GM21515 (cell line): ENCODE measurements around the gene CCDC127.

Experiments used
- ATAC-seq: cut with Tn5 transposase; IDR thresholded peaks from one replicate; pipeline ENCODE4 v1.9.1; 2021; ENCODE audit not compliant: unreplicated experiment

CCDC127 gene

DNA sequence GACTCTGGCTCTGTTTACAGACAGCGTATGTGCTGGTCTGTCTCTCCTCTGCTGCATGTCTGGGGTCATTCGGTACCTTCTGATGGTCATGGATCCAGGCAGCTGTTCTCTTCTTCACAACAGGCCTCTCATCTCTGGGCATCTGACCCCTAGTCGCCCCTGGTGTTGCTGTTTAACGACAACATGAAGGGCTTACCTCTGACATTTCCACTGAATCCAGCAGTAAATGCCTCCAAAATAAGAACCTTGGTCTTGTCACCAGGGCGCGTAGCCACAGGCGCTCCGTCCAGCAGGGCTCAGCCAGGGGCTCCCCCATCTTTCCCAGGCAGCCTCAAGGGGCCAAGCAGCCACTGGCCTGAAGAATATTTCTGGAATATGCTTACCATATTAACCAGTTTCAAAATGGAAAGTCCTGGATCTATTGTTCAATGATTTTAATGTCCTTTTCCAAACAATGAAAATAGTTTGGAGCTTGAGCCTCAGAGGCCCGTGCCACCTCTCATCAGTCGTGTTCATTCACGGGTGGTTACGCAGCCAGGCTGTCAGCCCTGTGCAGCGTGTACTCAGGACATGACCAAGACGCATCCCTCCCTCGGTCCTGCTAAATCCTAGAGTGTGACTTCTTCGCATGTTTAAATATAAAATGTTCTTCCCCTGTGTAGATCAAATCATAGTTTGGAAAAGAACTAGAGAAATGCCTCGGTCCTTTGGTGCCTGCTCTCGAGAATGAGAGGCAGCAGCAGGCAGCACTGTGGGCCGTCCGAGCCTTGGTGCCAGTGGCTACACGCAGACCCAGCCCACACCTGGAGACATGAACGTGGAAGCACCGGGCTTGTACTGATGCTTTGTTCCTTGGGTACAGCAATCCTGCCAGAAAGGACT, 56.8 kb downstream of the CCDC127 start:
- no peak for ATAC-seq

GRCh38 chr5:160173-160510, 57.8 kb downstream of the CCDC127 start:
- no peak for ATAC-seq

GRCh38 chr5:159448-160172, 58.3 kb downstream of the CCDC127 start:
- no peak for ATAC-seq

DNA sequence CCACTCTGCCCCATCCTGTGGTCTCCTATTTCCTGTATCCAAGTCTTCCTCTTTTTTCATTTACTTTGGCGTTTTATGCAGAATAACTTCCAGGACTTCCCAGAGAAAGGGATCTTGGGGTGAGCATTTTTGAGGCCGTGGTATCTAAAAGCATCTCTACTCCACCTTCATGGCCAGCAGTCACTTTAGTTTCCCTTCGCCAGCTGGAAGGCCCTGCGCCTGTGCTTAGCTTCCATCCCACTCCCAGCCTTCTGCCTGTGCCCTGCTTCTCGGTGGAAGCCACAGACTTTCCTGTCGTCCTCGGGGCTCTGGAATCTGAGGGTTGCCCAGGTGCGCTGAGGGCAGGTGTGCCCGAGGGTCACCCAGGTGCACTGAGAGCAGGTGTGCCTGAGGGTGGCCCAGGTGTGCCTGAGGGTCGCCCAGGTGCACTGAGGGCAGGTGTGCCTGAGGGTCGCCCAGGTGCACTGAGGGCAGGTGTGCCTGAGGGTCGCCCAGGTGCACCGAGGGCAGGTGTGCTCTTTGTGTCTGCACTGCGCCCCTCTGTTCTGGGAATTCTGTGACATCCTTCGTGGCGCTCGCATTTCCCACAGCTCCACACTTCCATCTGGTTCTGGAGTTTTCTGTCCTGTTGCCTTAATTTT, 59.0 kb downstream of the CCDC127 start:
- no peak for ATAC-seq

- no peak for ATAC-seq
Measured at GRCh38 chr5:157801-158200, 60.2 kb downstream of the CCDC127 start.

DNA sequence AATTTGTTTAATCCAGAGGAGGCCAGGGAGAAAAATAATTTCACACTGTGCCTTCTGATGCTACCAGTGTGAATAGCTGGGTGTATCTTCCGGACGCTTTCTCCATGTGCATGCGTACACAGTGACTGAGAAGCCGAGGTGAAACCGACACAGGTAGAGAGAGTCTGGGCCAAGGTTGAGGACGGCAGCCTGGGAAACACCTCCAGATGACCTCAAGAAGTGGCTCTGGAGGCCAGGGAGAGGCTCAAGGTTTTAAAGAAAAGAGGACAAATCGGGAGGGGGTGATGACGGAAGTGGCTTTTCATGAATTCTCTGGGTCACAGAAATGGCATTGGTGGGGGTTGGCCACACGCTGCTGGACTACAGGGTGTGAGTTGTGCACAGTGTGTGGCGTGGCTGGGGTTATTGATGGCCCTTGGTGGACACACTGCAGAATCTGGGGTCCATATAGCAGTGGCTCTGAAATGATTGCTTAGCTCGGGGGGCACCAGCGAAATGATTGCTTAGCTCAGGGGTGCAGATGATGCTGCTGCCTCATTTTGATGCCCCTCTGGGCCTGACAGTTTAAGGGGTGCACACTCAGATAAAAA, 60.7 kb downstream of the CCDC127 start:
- ATAC-seq = no peak

GRCh38 chr5:156411-157072, 61.4 kb downstream of the CCDC127 start:
- no peak for ATAC-seq

- ATAC-seq = no peak
Measured at GRCh38 chr5:155651-156410, 62.1 kb downstream of the CCDC127 start.

GRCh38 chr5:154826-155225, 63.1 kb downstream of the CCDC127 start:
- ATAC-seq = no peak

DNA sequence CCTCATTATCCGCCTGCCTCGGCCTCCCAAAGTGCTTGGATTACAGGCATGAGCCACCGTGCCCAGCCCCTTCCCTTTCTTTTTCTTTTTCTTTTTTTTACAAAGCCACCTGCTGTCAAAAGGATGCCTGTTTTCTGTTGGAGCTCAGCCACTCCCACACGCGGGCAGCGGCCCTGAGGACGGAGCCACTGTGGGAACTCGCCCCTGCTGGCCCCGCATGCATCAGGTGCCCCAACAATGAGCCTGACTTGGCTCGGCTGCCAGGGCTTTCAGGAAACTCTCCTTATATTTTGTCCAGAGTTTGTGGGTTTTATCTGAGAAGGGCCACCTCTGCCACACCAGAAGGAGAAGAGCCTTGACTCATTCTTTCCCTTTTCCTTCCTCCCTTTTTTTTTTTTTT, 63.7 kb downstream of the CCDC127 start:
- no peak for ATAC-seq

DNA sequence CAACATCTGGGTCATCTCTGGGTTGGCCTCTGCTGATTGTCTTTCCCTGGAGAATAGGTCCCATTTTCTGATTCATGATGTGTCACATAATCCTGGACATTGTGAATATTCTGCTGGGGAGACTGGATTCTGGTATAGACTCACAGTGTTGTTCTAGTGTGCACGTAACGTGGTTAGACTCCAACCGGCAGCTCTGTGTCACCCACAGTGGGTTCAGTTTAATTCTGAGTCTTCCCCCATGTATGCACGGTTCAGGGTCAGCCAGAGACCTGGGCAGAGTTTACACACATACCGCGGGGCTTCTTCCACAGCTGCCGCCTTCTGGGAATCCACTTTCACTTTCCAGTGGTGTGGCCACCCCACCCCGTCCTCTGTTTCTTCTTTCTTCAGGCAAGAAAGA, 64.7 kb downstream of the CCDC127 start:
- ATAC-seq = no peak

- no peak for ATAC-seq
Measured at GRCh38 chr5:152077-152476, 65.9 kb downstream of the CCDC127 start.

GRCh38 chr5:150746-151145, 67.2 kb downstream of the CCDC127 start:
- ATAC-seq = no peak

GRCh38 chr5:149745-150485, 68.0 kb downstream of the CCDC127 start:
- ATAC-seq = no peak

DNA sequence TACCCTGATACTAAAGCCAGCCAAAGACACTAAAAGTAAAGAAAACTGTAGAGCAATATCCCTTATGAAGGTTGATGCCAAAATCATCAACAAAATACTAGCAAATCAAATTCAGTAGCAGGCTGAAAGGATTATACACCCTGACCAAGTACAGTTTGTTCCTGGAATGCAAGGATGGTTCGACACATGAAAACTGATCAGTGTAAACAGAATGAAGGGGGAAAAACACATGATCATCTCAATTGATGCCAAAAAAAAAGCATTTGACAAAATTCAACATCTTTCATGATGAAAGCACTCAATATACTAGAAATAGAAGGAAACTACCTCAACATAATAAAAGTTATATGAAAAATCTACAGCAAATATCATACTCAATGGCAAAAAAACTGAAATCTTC, 70.2 kb downstream of the CCDC127 start:
- no peak for ATAC-seq
